HepG2 (cell line): ENCODE measurements around the gene GRIK5. TPM values are rescaled to one million over a fixed set of nuclear protein-coding genes. Genes with fewer than 3 reads are reported as not detected.

Source experiments
- ATAC-seq: fragments of 200-7000 bp; cut with Tn5 transposase; 3 replicates; pipeline ENCODE4 v1.9.1; 2020; ENCODE audit warnings: mild to moderate bottlenecking, moderate library complexity
- BruUV-seq: library from RNA; stranded (reverse); fragments of 400-500 nt; replicated peaks from 2 replicates; lab custom pipeline; 2021; lab: Mats Ljungman, UMichigan
- CTCF ChIA-PET: fragments of 300-600 bp; formaldehyde crosslinking; extraction: SDS; loops from one replicate; lab custom pipeline; 2021; ENCODE audit warnings: low total read pairs, inconsistent platforms, low intra/inter-chr PET ratio; lab: Yijun Ruan, JAX
- POLR2A ChIA-PET: fragments of 350-600 bp; sonication (Branson Sonifier 250); formaldehyde crosslinking; loops from one replicate; lab custom pipeline; 2020; ENCODE audit warnings: antibody characterized with exemption, inconsistent platforms; lab: Yijun Ruan, JAX
- DNase-seq: peaks from one replicate; pipeline ENCODE4 v3.0.0-alpha.2; 2015; ENCODE audit warnings: low spot score
- FAIRE-seq: peaks from 3 replicates; lab custom pipeline; 2011; peaks lifted over from hg19 to GRCh38; lab: Jason Lieb, UNC
- H2AFZ ChIP-seq: one replicate; pipeline ENCODE4 v1.6.1; 2011; ENCODE audit warnings: low read length, inconsistent platforms
- H3K27ac ChIP-seq: fragments of 300-600 bp; 3 replicates; pipeline ENCODE4 v1.8.0; 2011; ENCODE audit warnings: mixed run types, mild to moderate bottlenecking, mixed read lengths, low read length, inconsistent platforms; ENCODE audit not compliant: insufficient read depth; ENCODE audit errors: extremely low read length
- H3K27me3 ChIP-seq, 2 experiments: fragments of 200-600 bp in 1 of 2; 2 replicates in 1 of 2; 3 replicates in 1 of 2; pipeline versions ENCODE4 v1.6.0 to v1.8.0; 2011; ENCODE audit warnings: low read length in 2 of 2, mild to moderate bottlenecking in 2 of 2, moderate library complexity in 2 of 2, inconsistent platforms in 1 of 2; ENCODE audit not compliant: insufficient read depth in 2 of 2, control insufficient read depth in 1 of 2
- H3K36me3 ChIP-seq, 2 experiments: fragments of 200-600 bp in 1 of 2; replicated peaks in 1 of 2; 2 replicates in 1 of 2; 3 replicates in 1 of 2; pipeline versions ENCODE4 v1.5.1 to v1.8.0; 2011; ENCODE audit warnings: low read length in 2 of 2, inconsistent platforms in 1 of 2; ENCODE audit not compliant: insufficient read depth in 2 of 2, control insufficient read depth in 1 of 2
- H3K4me1 ChIP-seq: 2 replicates; pipeline ENCODE4 v1.5.1; 2012; ENCODE audit warnings: low read length, inconsistent platforms; ENCODE audit not compliant: insufficient read depth
- H3K4me2 ChIP-seq: 2 replicates; pipeline ENCODE4 v1.6.0; 2011; ENCODE audit warnings: low read depth, low read length, inconsistent platforms
- H3K4me3 ChIP-seq, 3 experiments: fragments of 200-600 bp in 1 of 3; sonication (generic), shearing (Covaris generic) in 1 of 3; replicated peaks in 1 of 3; 2 replicates each; pipeline ENCODE4 v1.5.1; 2011 to 2016; ENCODE audit warnings: low read length in 3 of 3, inconsistent platforms in 2 of 3, low read depth in 2 of 3, mild to moderate bottlenecking in 2 of 3, control low read depth in 1 of 3, mixed read lengths in 1 of 3; ENCODE audit not compliant: insufficient read depth in 1 of 3
- H3K79me2 ChIP-seq: one replicate; pipeline ENCODE4 v1.6.1; 2011; ENCODE audit warnings: low read length, inconsistent platforms; ENCODE audit not compliant: insufficient read depth
- H3K9ac ChIP-seq: 2 replicates; pipeline ENCODE4 v1.6.0; 2011; ENCODE audit warnings: mild to moderate bottlenecking, low read depth, low read length, inconsistent platforms; ENCODE audit not compliant: insufficient read depth
- H3K9me3 ChIP-seq: 2 replicates; pipeline ENCODE4 v1.5.1; 2012; ENCODE audit warnings: mild to moderate bottlenecking, low read length
- H4K20me1 ChIP-seq: 2 replicates; pipeline ENCODE4 v1.6.0; 2011; ENCODE audit warnings: inconsistent platforms, mild to moderate bottlenecking, low read length, moderate library complexity; ENCODE audit not compliant: insufficient read depth
- ARNT2 ChIP-seq: sonication (generic); formaldehyde crosslinking; IDR thresholded peaks from 2 replicates; pipeline ENCODE4 v1.8.0; 2022; ENCODE audit warnings: mild to moderate bottlenecking, low read depth, missing genetic modification reagents, moderate library complexity
- ATAD3A ChIP-seq: sonication (generic); formaldehyde crosslinking; IDR thresholded peaks from 2 replicates; pipeline ENCODE4 v1.4.0; 2020; ENCODE audit warnings: missing genetic modification reagents
- NFRKB ChIP-seq: fragments of 450-650 bp; IDR thresholded peaks from 2 replicates; pipeline ENCODE4 v1.6.1; 2017
- PAF1 ChIP-seq: IDR thresholded peaks from 2 replicates; pipeline ENCODE4 v1.6.1; 2016; ENCODE audit warnings: missing genetic modification reagents, missing compliant biosample characterization
- PAWR ChIP-seq: sonication (generic); formaldehyde crosslinking; IDR thresholded peaks from 2 replicates; pipeline ENCODE4 v1.4.0; 2020; ENCODE audit warnings: missing genetic modification reagents, mild to moderate bottlenecking, borderline replicate concordance
- POGZ ChIP-seq: sonication (generic); formaldehyde crosslinking; IDR thresholded peaks from 2 replicates; pipeline ENCODE4 v1.4.0; 2020; ENCODE audit warnings: mild to moderate bottlenecking, missing genetic modification reagents
- ZC3H13 ChIP-seq: sonication (generic); formaldehyde crosslinking; IDR thresholded peaks from 2 replicates; pipeline ENCODE4 v1.8.1; 2023; ENCODE audit warnings: mild to moderate bottlenecking, missing genetic modification reagents, moderate library complexity
- ZNF10 ChIP-seq: sonication (generic); formaldehyde crosslinking; IDR thresholded peaks from 2 replicates; pipeline ENCODE4 v1.4.0; 2020; ENCODE audit warnings: mild to moderate bottlenecking, low read depth, missing genetic modification reagents, borderline replicate concordance
- ZNF687 ChIP-seq: sonication (generic); formaldehyde crosslinking; IDR thresholded peaks from 2 replicates; pipeline ENCODE4 v1.5.1; 2020; ENCODE audit warnings: mild to moderate bottlenecking, missing genetic modification reagents, moderate library complexity
- ZNF775 ChIP-seq: sonication (generic); formaldehyde crosslinking; IDR thresholded peaks from 2 replicates; pipeline ENCODE4 v1.4.0; 2020; ENCODE audit warnings: missing genetic modification reagents, mild to moderate bottlenecking, moderate library complexity, borderline replicate concordance
- WGBS: methylation state at CpG from one replicate; pipeline ENCODE4 v1.1.6; 2017; ENCODE audit warnings: low lambda C conversion rate; 5-methylcytosine and 5-hydroxymethylcytosine counted together
- in situ Hi-C: cut with HindIII; loops from 2 replicates; pipeline ENCODE4 v1.10.0; 2017; ENCODE audit warnings: low pct_unique_long_range_greater_than_20kb; ENCODE audit not compliant: extremely low pct_ligation_motif_present
- intact Hi-C: fragments of 100-400 bp; cut with micrococcal nuclease; formaldehyde crosslinking; loops from one replicate; pipeline ENCODE4 v1.10.0; 2022; ENCODE audit not compliant: unreplicated experiment
- polyA plus RNA-seq, 8 experiments: library from polyadenylated mRNA; depleted of rRNA in 3 of 8; stranded (reverse) in 7 of 8; unstranded in 1 of 8; fragments of >200 nt; fragmentation: Illumina TruSeq in 4 of 8; extraction: Trizol in 4 of 8; gene quantifications; 2 replicates each; pipeline versions ENCODE4 v1.2.1 to v1.2.3, GENCODE V29; 2011 to 2016; ENCODE audit warnings: low read depth in 4 of 8, missing spikeins in 1 of 8, mixed read lengths in 1 of 8; ENCODE audit not compliant: insufficient read depth in 1 of 8
- total RNA-seq, 5 experiments: library from RNA; depleted of rRNA; stranded (reverse); fragments of >200 nt; fragmentation: Illumina TruSeq; extraction: Trizol; gene quantifications; 2 replicates each; pipeline ENCODE4 v1.2.3, GENCODE V29; 2016; ENCODE audit warnings: low read depth in 1 of 5
- TF ChIP-seq, protein P1 (sequence below): IDR thresholded peaks from 2 replicates; pipeline ENCODE4 v1.6.1; 2016; ENCODE audit warnings: mild to moderate bottlenecking
- TF ChIP-seq, protein P2 (sequence below): sonication (generic); formaldehyde crosslinking; IDR thresholded peaks from 2 replicates; pipeline ENCODE4 v1.5.0; 2020; ENCODE audit warnings: mild to moderate bottlenecking, missing genetic modification reagents

The GRIK5 gene
- total and polyA plus RNA-seq, 2 of the 13 experiments (the other 11 are each of a cell fraction or from before 2014, with no cell fraction given) = not detected

- TF ChIP-seq ZC3H13 (CRISPR knock-in tag) (no peak), ZNF775 (CRISPR knock-in tag) (no peak), ATAD3A (no peak)
These were observed 113.4 kb downstream of the GRIK5 start (continued) for GRCh38 chr19:41956621-41957020.

GRCh38 chr19:41955521-41955920, 114.5 kb downstream of the GRIK5 start:
- Histone ChIP-seq H3K36me3 (no peaks in the 10 kb centered on the region), H3K27me3 (no peaks in the 10 kb centered on the region; a peak in 1 of 5 replicates), H3K9me3 (no peaks in the 10 kb centered on the region), H3K4me1 (peaks cover 21% of the 10 kb centered on the region), H4K20me1 (0 out of 2 replicates have a peak, but pooled peaks cover 3% of the 10 kb centered on the region), H3K4me3 (no peak overlapping the region), H3K79me2 (no peaks in the 10 kb centered on the region), H2AFZ (no peak overlapping the region), H3K27ac (no peak overlapping the region), H3K4me2 (no peak overlapping the region), H3K9ac (no peak overlapping the region)
- CTCF ChIA-PET = no interaction called here
- in situ Hi-C loops (loop anchor here (5.0 kb wide), 1 partner anchor 73 kb away; the partner anchor contains the start of gene ARHGEF1), intact Hi-C loops (loop anchor here (10.0 kb wide), 1 partner anchor 161 kb away; the partner anchor contains the start of gene CEACAM3)
- FAIRE-seq (no peak), ATAC-seq (no peak), DNase-seq (no peak)
- 77% methylated on average over 7 of the region's 7 CpGs for WGBS
- POLR2A ChIA-PET = no interaction called here
- BruUV-seq = no TSS peak
- TF ChIP-seq NFRKB = no peak
- TF ChIP-seq POGZ (CRISPR knock-in tag) = no peak
- no peak for TF ChIP-seq ZNF687 (CRISPR knock-in tag)
- no peak for TF ChIP-seq ZNF10 (CRISPR knock-in tag)
- TF ChIP-seq PAWR = no peak
- TF ChIP-seq PAF1 = no peak
- TF ChIP-seq, protein P1, sequence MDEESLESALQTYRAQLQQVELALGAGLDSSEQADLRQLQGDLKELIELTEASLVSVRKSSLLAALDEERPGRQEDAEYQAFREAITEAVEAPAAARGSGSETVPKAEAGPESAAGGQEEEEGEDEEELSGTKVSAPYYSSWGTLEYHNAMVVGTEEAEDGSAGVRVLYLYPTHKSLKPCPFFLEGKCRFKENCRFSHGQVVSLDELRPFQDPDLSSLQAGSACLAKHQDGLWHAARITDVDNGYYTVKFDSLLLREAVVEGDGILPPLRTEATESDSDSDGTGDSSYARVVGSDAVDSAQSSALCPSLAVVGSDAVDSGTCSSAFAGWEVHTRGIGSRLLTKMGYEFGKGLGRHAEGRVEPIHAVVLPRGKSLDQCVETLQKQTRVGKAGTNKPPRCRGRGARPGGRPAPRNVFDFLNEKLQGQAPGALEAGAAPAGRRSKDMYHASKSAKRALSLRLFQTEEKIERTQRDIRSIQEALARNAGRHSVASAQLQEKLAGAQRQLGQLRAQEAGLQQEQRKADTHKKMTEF = no peak
- TF ChIP-seq, protein P2, sequence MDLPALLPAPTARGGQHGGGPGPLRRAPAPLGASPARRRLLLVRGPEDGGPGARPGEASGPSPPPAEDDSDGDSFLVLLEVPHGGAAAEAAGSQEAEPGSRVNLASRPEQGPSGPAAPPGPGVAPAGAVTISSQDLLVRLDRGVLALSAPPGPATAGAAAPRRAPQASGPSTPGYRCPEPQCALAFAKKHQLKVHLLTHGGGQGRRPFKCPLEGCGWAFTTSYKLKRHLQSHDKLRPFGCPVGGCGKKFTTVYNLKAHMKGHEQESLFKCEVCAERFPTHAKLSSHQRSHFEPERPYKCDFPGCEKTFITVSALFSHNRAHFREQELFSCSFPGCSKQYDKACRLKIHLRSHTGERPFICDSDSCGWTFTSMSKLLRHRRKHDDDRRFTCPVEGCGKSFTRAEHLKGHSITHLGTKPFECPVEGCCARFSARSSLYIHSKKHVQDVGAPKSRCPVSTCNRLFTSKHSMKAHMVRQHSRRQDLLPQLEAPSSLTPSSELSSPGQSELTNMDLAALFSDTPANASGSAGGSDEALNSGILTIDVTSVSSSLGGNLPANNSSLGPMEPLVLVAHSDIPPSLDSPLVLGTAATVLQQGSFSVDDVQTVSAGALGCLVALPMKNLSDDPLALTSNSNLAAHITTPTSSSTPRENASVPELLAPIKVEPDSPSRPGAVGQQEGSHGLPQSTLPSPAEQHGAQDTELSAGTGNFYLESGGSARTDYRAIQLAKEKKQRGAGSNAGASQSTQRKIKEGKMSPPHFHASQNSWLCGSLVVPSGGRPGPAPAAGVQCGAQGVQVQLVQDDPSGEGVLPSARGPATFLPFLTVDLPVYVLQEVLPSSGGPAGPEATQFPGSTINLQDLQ (CRISPR knock-in tag) = no peak
- no peak for TF ChIP-seq ARNT2 (CRISPR knock-in tag)
